GM12878 (cell line): ENCODE data around the gene SH3GL3. TPM values are rescaled to one million over a fixed set of nuclear protein-coding genes. Genes with fewer than 3 reads are reported as not detected.

ENCODE experiments used
- ATAC-seq: fragments of 200-7000 bp; cut with Tn5 transposase; 3 replicates; pipeline ENCODE4 v1.9.1; 2020; ENCODE audit warnings: mild to moderate bottlenecking, moderate library complexity
- BruUV-seq: library from RNA; stranded (reverse); fragments of 400-500 nt; replicated peaks from 2 replicates; lab custom pipeline; 2021; lab: Mats Ljungman, UMichigan
- CTCF ChIA-PET: fragments of 300-600 bp; sonication (Branson Sonifier 250); formaldehyde crosslinking; extraction: SDS; loops from one replicate; lab custom pipeline; 2021; ENCODE audit warnings: inconsistent platforms; lab: Yijun Ruan, JAX
- POLR2A ChIA-PET: fragments of 350-600 bp; formaldehyde crosslinking; extraction: SDS; loops from one replicate; lab custom pipeline; 2021; ENCODE audit warnings: inconsistent platforms; lab: Charles Lee
- RAD21 ChIA-PET: fragments of 300-600 bp; sonication (Branson Sonifier 250); formaldehyde crosslinking; loops from one replicate; lab custom pipeline; 2023; ENCODE audit warnings: antibody characterized with exemption; ENCODE audit not compliant: unreplicated experiment; lab: Charles Lee
- SMC1A ChIA-PET: fragments of 300-600 bp; sonication (Branson Sonifier 250); formaldehyde crosslinking; loops from one replicate; lab custom pipeline; 2023; ENCODE audit not compliant: unreplicated experiment, uncharacterized antibody; lab: Charles Lee
- DNase-seq: peaks from one replicate; pipeline ENCODE4 v3.0.0-alpha.2; 2011; ENCODE audit warnings: low read depth, low spot score
- FAIRE-seq: peaks from 3 replicates; lab custom pipeline; 2011; peaks lifted over from hg19 to GRCh38; lab: Jason Lieb, UNC
- H2AFZ ChIP-seq: 2 replicates; pipeline ENCODE4 v1.6.0; 2011; ENCODE audit warnings: low read depth, low read length, control low read depth; ENCODE audit not compliant: control insufficient read depth
- H3K27ac ChIP-seq: 2 replicates; pipeline ENCODE4 v1.5.1; 2011; ENCODE audit warnings: control low read depth; ENCODE audit not compliant: control insufficient read depth, insufficient read depth
- H3K27me3 ChIP-seq, 2 experiments: replicated peaks in 1 of 2; 2 replicates each; pipeline versions ENCODE4 v1.6.0 to v1.6.1; 2011; ENCODE audit warnings: low read length in 1 of 2; ENCODE audit not compliant: control insufficient read depth in 2 of 2, insufficient read depth in 2 of 2
- H3K36me3 ChIP-seq, 2 experiments: 2 replicates each; pipeline ENCODE4 v1.5.1; 2011; ENCODE audit warnings: low read length in 1 of 2; ENCODE audit not compliant: control insufficient read depth in 2 of 2, insufficient read depth in 2 of 2
- H3K4me1 ChIP-seq: 2 replicates; pipeline ENCODE4 v1.6.1; 2011; ENCODE audit warnings: mild to moderate bottlenecking, low read length, moderate library complexity, mixed read lengths; ENCODE audit not compliant: control insufficient read depth, insufficient read depth
- H3K4me2 ChIP-seq: 2 replicates; pipeline ENCODE4 v1.6.0; 2011; ENCODE audit warnings: control low read depth; ENCODE audit not compliant: control insufficient read depth, insufficient read depth
- H3K4me3 ChIP-seq: fragments of 200-600 bp; sonication (generic); 2 replicates; pipeline ENCODE4 v1.5.1; 2016
- H3K79me2 ChIP-seq: 2 replicates; pipeline ENCODE4 v1.6.0; 2011; ENCODE audit warnings: low read length; ENCODE audit not compliant: control insufficient read depth, insufficient read depth
- H3K9ac ChIP-seq: 2 replicates; pipeline ENCODE4 v1.8.0; 2011; ENCODE audit warnings: low read length, control low read depth, mixed read lengths; ENCODE audit not compliant: control insufficient read depth, insufficient read depth
- H3K9me3 ChIP-seq: replicated peaks from 3 replicates; pipeline ENCODE4 v1.5.1; 2011; ENCODE audit warnings: mild to moderate bottlenecking, low read length; ENCODE audit not compliant: control insufficient read depth, insufficient read depth
- H4K20me1 ChIP-seq: 2 replicates; pipeline ENCODE4 v1.6.0; 2011; ENCODE audit not compliant: control insufficient read depth, insufficient read depth
- ATF7 ChIP-seq: fragments of 450-650 bp; IDR thresholded peaks from 2 replicates; pipeline ENCODE4 v1.6.1; 2016; ENCODE audit warnings: low read depth, mild to moderate bottlenecking
- EP300 ChIP-seq, 2 experiments: fragments of 150-350 bp in 1 of 2; IDR thresholded peaks; 2 replicates each; pipeline ENCODE4 v1.6.1; 2011 to 2012; ENCODE audit warnings: low read depth in 2 of 2, low read length in 2 of 2, borderline replicate concordance in 1 of 2, improper control_type of control experiment in 1 of 2, inconsistent platforms in 1 of 2; ENCODE audit not compliant: control insufficient read depth in 1 of 2
- IKZF1 ChIP-seq: fragments of 450-650 bp; conservative IDR thresholded peaks from 2 replicates; pipeline ENCODE4 v1.6.1; 2017; ENCODE audit warnings: antibody characterized with exemption, mild to moderate bottlenecking
- JUND ChIP-seq: IDR thresholded peaks from 2 replicates; pipeline ENCODE4 v1.6.1; 2012; ENCODE audit warnings: low read depth, mild to moderate bottlenecking, low read length, improper control_type of control experiment, moderate library complexity
- MTA2 ChIP-seq: fragments of 450-650 bp; IDR thresholded peaks from 2 replicates; pipeline ENCODE4 v1.6.1; 2016; ENCODE audit warnings: low read depth, mild to moderate bottlenecking, moderate library complexity
- NFXL1 ChIP-seq: fragments of 450-650 bp; IDR thresholded peaks from 2 replicates; pipeline ENCODE4 v1.6.1; 2017; ENCODE audit warnings: antibody characterized with exemption, mild to moderate bottlenecking, borderline replicate concordance
- NR2C1 ChIP-seq: fragments of 450-650 bp; IDR thresholded peaks from 2 replicates; pipeline ENCODE4 v1.6.1; 2017; ENCODE audit warnings: antibody characterized with exemption, mild to moderate bottlenecking, moderate library complexity
- NR2F1 ChIP-seq: fragments of 450-650 bp; conservative IDR thresholded peaks from 2 replicates; pipeline ENCODE4 v1.6.1; 2017; ENCODE audit warnings: mild to moderate bottlenecking
- PRDM15 ChIP-seq: fragments of 450-650 bp; formaldehyde crosslinking; IDR thresholded peaks from 2 replicates; pipeline ENCODE4 v1.4.0; 2020; ENCODE audit warnings: mild to moderate bottlenecking, moderate library complexity
- RAD21 ChIP-seq: IDR thresholded peaks from 2 replicates; pipeline ENCODE4 v1.6.1; 2011; ENCODE audit warnings: mild to moderate bottlenecking, low read depth, low read length, moderate library complexity; ENCODE audit not compliant: insufficient read depth
- RCOR1 ChIP-seq: conservative IDR thresholded peaks from 2 replicates; pipeline ENCODE4 v1.6.1; 2012; ENCODE audit warnings: low read depth, low read length, improper control_type of control experiment
- RELB ChIP-seq: fragments of 450-650 bp; IDR thresholded peaks from 2 replicates; pipeline ENCODE4 v1.6.1; 2017; ENCODE audit warnings: low read depth, mild to moderate bottlenecking, moderate library complexity
- RFX5 ChIP-seq: IDR thresholded peaks from 2 replicates; pipeline ENCODE4 v1.6.1; 2011; ENCODE audit warnings: low read depth, low read length, improper control_type of control experiment
- SKIL ChIP-seq: fragments of 450-650 bp; IDR thresholded peaks from 2 replicates; pipeline ENCODE4 v1.6.1; 2017; ENCODE audit warnings: mild to moderate bottlenecking, low read depth, inconsistent platforms; ENCODE audit not compliant: poor library complexity, severe bottlenecking
- SMAD1 ChIP-seq: fragments of 450-650 bp; IDR thresholded peaks from 2 replicates; pipeline ENCODE4 v1.6.1; 2018; ENCODE audit warnings: mild to moderate bottlenecking, low read depth; ENCODE audit not compliant: partially characterized antibody
- SMC3 ChIP-seq: IDR thresholded peaks from 2 replicates; pipeline ENCODE4 v1.6.1; 2011; ENCODE audit warnings: low read length, improper control_type of control experiment, borderline replicate concordance
- SUZ12 ChIP-seq: fragments of 200-600 bp; sonication (generic); IDR thresholded peaks from one replicate; pipeline ENCODE4 v1.6.1; 2018; ENCODE audit warnings: antibody characterized with exemption, mild to moderate bottlenecking; ENCODE audit not compliant: unreplicated experiment
- WRNIP1 ChIP-seq: IDR thresholded peaks from 2 replicates; pipeline ENCODE4 v1.6.1; 2011; ENCODE audit warnings: low read depth, low read length, improper control_type of control experiment, borderline replicate concordance
- WGBS: methylation state at CpG from one replicate; pipeline ENCODE4 v1.1.6; 2016; ENCODE audit warnings: low lambda C conversion rate; ENCODE audit not compliant: insufficient replicate concordance, insufficient coverage; ENCODE audit errors: missing lambda C conversion rate; 5-methylcytosine and 5-hydroxymethylcytosine counted together
- in situ Hi-C: fragments of 300-500 bp; cut with MboI; formaldehyde crosslinking; loops from 9 replicates; pipeline ENCODE4 v1.14.3; 2018; ENCODE audit warnings: mixed read lengths
- intact Hi-C: fragments of 100-400 bp; cut with micrococcal nuclease; formaldehyde crosslinking; loops from one replicate; pipeline ENCODE4 v1.14.2; 2022; ENCODE audit not compliant: unreplicated experiment
- polyA plus RNA-seq, 11 experiments: library from polyadenylated mRNA; depleted of rRNA in 4 of 11; unstranded in 6 of 11; stranded (reverse) in 5 of 11; fragments of >200 nt; fragmentation: Nextera tagmentation in 4 of 11; fragmentation: Illumina TruSeq in 1 of 11; extraction: Ambion mirVana in 4 of 11; extraction: Trizol in 1 of 11; gene quantifications; 1 replicate in 1 of 11; 2 replicates in 10 of 11; pipeline versions ENCODE4 v1.2.1 to v1.2.3, GENCODE V29; 2011 to 2016; ENCODE audit warnings: inconsistent platforms in 2 of 11, missing spikeins in 2 of 11, low read depth in 1 of 11
- total RNA-seq, 4 experiments: library from RNA; depleted of rRNA in 3 of 4; stranded (reverse); fragments of >200 nt in 3 of 4; fragmentation: Illumina TruSeq in 1 of 4; extraction: Trizol in 1 of 4; gene quantifications; 2 replicates each; pipeline versions ENCODE4 v1.2.1 to v1.2.3, GENCODE V29; 2013 to 2021

The SH3GL3 gene
- total and polyA plus RNA-seq, 10 of the 15 experiments (the other 5 are each of a cell fraction or from before 2014, with no cell fraction given), result not detected

GRCh38 chr15:83477172-83477807 is 30.1 kb downstream of the SH3GL3 start:
- no peaks in the 10 kb centered on the region for H3K27me3 ChIP-seq
- H3K4me3 ChIP-seq, result no peak overlapping the region
- FAIRE-seq, result no peak
- 25% methylated on average over 3 of the region's 3 CpGs for WGBS
- H3K79me2 ChIP-seq, result no peaks in the 10 kb centered on the region
- in situ Hi-C loops (no loop called here), intact Hi-C loops (no loop called here)
- DNase-seq, result no peak
- no peak for ATAC-seq
- no peaks in the 10 kb centered on the region for H3K36me3 ChIP-seq
- POLR2A ChIA-PET, result no interaction called here
- H3K27ac ChIP-seq, result no peak overlapping the region
- no peak overlapping the region for H3K9ac ChIP-seq
- BruUV-seq, result no TSS peak
- SMC1A ChIA-PET, result no interaction called here
- no peaks in the 10 kb centered on the region for H3K4me1 ChIP-seq
- no peaks in the 10 kb centered on the region for H4K20me1 ChIP-seq
- RAD21 ChIA-PET, result no interaction called here
- H3K4me2 ChIP-seq, result no peak overlapping the region
- H2AFZ ChIP-seq, result no peak overlapping the region
- CTCF ChIA-PET, result no interaction called here
- H3K9me3 ChIP-seq, result no peaks in the 10 kb centered on the region
- TF ChIP-seq SMC3, result no peak
- TF ChIP-seq SUZ12, result no peak
- no peak for TF ChIP-seq RFX5
- no peak for TF ChIP-seq JUND
- TF ChIP-seq WRNIP1, result no peak
- no peak for TF ChIP-seq PRDM15 (CRISPR knock-in tag)
- TF ChIP-seq SMAD1, result no peak
- TF ChIP-seq NFXL1, result no peak
- no peak for TF ChIP-seq NR2C1
- no peak for TF ChIP-seq RAD21
- TF ChIP-seq SKIL, result no peak
- no peak for TF ChIP-seq NR2F1
- TF ChIP-seq IKZF1, result no peak
- no peak for TF ChIP-seq MTA2
- TF ChIP-seq RELB, result no peak
- no peak for TF ChIP-seq ATF7
- no peak for TF ChIP-seq EP300 (IDR thresholded peaks at IDR 0.05; ENCODE audit: borderline replicate concordance in 1 of 2, control insufficient read depth in 1 of 2, low read depth in 2 of 2, low read length in 2 of 2)
- no peak for TF ChIP-seq RCOR1
